Stimulated activated CD4-positive, alpha-beta T cell treated with anti-CD3 and anti-CD28 coated beads, Interleukin-4, amount 100 ng/mL, for 1 hour (primary cell): ENCODE data around the gene RBMY1B.
"Not testable (repeated sequence)": the region's sequence is repeated elsewhere in the genome, so short reads cannot be mapped to it uniquely, and the experiment has no call there.

Experiments used
- DNase-seq: peaks from one replicate; pipeline ENCODE4 v3.0.0-alpha.2; 2020

The RBMY1B gene

GRCh38 chrY:21511038-21511437, at the start of gene RBMY1B:
Gene RBMY1B (plus strand): TSS chrY:21511338. CDS start chrY:21513351, 2,013 bp downstream.
- DNase-seq, result not testable (repeated sequence)

DNA sequence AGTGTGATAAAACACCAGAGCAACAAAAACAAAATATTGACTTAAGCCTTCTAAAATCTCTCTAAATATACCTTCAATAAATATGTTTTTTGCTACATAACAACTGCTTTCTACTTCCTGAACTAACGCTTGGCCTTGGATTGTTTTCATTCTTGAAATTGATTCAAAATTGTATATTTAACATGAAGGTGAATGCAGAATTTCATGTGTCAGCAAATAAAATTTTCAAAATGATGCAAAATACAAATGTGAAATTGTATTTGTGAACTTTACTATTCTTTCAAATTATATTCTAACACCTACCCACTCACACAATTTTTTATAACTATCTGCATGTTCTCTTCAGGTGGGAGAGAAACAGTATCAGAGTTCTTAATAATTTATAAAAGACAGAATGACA, 48.2 kb upstream of the RBMY1B start:
- DNase-seq, result not testable (repeated sequence)

DNA sequence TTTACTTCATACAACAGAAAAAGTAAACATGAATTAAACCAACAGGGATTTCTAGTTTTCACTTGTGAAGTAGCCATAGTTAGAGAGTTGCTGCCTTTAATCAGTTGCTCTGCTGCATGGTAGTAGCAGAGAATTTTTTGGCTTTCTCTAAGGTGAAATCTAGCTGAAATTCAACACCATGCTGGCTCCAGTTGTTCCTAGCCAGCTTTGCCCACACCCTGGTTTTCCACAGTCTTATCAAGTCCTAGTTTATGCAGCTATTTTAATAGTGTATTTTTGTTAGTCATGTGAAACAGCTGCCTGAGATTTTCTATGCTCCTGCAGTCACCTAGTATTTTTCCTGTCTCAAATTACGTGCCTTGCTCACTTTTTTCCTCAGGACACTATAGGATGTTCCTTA, 28.2 kb upstream of the RBMY1B start:
- DNase-seq, result no peak

DNA sequence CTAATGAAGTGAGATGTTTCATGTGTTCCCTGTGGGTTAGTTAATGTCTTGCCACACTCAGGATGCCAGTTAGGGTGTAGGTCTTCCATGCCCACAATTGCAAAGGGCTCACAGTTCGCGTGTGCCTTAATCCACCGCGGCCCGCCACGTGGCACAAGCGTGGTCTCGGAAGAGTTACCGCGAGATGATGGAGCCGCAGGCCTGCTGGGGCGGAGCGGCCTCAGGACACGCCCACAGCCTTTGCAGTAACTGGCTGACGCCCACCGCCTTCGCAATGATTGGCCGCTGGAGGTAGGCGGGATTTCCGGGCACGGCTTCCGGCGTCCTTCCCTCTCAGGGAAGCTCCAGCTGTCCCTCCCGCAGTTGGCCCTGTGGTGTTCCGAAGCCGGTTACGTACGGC, 23.4 kb downstream of the RBMY1B start, which contains the start of gene RBMY1A1:
TSS of gene RBMY1A1 (plus strand) at position 301 of the 400 bp plus-strand sequence. CDS start 2,013 bp downstream, outside the sequence.
- DNase-seq, result not testable (repeated sequence)

DNA sequence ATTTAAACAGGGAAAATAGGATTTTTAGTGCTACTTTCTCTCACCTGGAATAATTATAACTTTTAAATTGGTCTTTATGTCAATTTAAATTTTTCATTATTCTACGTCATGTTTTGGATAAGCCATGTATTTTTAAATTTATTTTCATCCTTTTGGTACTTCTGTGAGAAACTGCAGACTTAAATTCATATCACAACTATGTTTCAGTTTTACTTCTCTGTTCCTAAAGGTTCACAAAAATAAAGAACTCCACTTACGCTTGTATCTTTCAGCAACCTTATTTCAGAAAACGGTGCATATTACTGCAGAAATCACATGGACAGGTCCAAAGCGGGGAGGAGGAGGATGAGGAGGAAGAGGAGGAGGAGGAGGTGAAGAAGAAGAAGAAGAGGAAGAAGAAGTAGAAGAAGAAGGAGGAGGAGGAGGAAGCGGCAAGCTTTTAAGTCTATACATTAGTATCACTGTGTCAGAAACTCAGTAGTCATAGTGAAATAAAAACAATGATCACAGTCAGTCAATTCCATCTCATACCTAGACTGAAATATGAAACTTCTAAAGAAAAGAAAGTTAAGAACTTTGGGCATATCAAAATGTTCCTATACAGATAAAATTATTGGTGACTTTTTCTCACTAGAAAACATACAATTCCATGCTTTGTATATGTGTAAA, 48.3 kb downstream of the RBMY1B start:
- DNase-seq, result not testable (repeated sequence)
